SK-N-SH (cell line): ENCODE measurements around the gene DDX50. TPM values are rescaled to one million over a fixed set of nuclear protein-coding genes. Genes with fewer than 3 reads are reported as not detected.
A peak's percentile ranks its signal among the peaks of the same experiment; 100 is the strongest.

ENCODE experiments used
- CTCF ChIA-PET: fragments of 300-600, 350-600 bp; formaldehyde crosslinking; extraction: SDS; loops from one replicate; lab custom pipeline; 2021; lab: Yijun Ruan, JAX
- POLR2A ChIA-PET: fragments of 350-600 bp; sonication (Branson Sonifier 250); formaldehyde crosslinking; extraction: SDS; loops from one replicate; lab custom pipeline; 2020; ENCODE audit warnings: antibody characterized with exemption, inconsistent platforms; lab: Yijun Ruan, JAX
- DNase-seq: peaks from one replicate; pipeline ENCODE4 v3.0.0; 2012
- H2AFZ ChIP-seq: fragments of 200-600 bp; sonication (generic); 2 replicates; pipeline ENCODE4 v1.8.1; 2016; ENCODE audit warnings: antibody characterized with exemption, mild to moderate bottlenecking, low read depth
- H3F3A ChIP-seq: fragments of 200-600 bp; sonication (generic); replicated peaks from 2 replicates; pipeline ENCODE3; 2016; ENCODE audit warnings: antibody characterized with exemption, mild to moderate bottlenecking; ENCODE audit not compliant: insufficient read depth
- H3K27ac ChIP-seq, 2 experiments: fragments of 200-500 bp in 1 of 2; fragments of 200-600 bp in 1 of 2; sonication (Bioruptor generic) in 1 of 2; sonication (generic), shearing (Covaris generic) in 1 of 2; 2 replicates each; pipeline versions ENCODE4 v1.5.1 to v1.6.1; 2014 to 2016; ENCODE audit warnings: low read depth in 2 of 2, inconsistent platforms in 1 of 2, low read length in 1 of 2, mild to moderate bottlenecking in 1 of 2, mixed read lengths in 1 of 2
- H3K27me3 ChIP-seq: fragments of 200-600 bp; sonication (generic), shearing (Covaris generic); 2 replicates; pipeline ENCODE4 v1.6.1; 2016; ENCODE audit warnings: mixed run types; ENCODE audit not compliant: insufficient read depth
- H3K36me3 ChIP-seq, 2 experiments: fragments of 200-500 bp in 1 of 2; fragments of 200-600 bp in 1 of 2; sonication (Bioruptor generic) in 1 of 2; sonication (generic) in 1 of 2; replicated peaks in 1 of 2; 2 replicates each; pipeline versions ENCODE3 to v1.5.1; 2014 to 2016; ENCODE audit warnings: low read length in 1 of 2, mild to moderate bottlenecking in 1 of 2; ENCODE audit not compliant: insufficient read depth in 2 of 2, control insufficient read depth in 1 of 2
- H3K4me1 ChIP-seq, 2 experiments: fragments of 200-500 bp in 1 of 2; fragments of 200-600 bp in 1 of 2; sonication (Bioruptor generic) in 1 of 2; sonication (generic), shearing (Covaris generic) in 1 of 2; 2 replicates each; pipeline versions ENCODE4 v1.5.1 to v1.6.1; 2014 to 2016; ENCODE audit warnings: low read depth in 1 of 2, low read length in 1 of 2, mixed run types in 1 of 2; ENCODE audit not compliant: insufficient read depth in 2 of 2, control insufficient read depth in 1 of 2
- H3K4me2 ChIP-seq: fragments of 200-600 bp; sonication (generic), shearing (Covaris generic); 2 replicates; pipeline ENCODE4 v1.6.1; 2017; ENCODE audit warnings: mixed run types
- H3K4me3 ChIP-seq, 2 experiments: fragments of 200-500 bp in 1 of 2; fragments of 200-600 bp in 1 of 2; sonication (Bioruptor generic) in 1 of 2; sonication (generic), shearing (Covaris generic) in 1 of 2; 2 replicates each; pipeline versions ENCODE4 v1.5.1 to v1.8.1; 2014 to 2016; ENCODE audit warnings: low read depth in 2 of 2, inconsistent platforms in 1 of 2, low read length in 1 of 2, mild to moderate bottlenecking in 1 of 2, mixed read lengths in 1 of 2, moderate library complexity in 1 of 2
- H3K79me2 ChIP-seq: fragments of 200-600 bp; sonication (generic); 2 replicates; pipeline ENCODE4 v1.8.1; 2017; ENCODE audit warnings: mild to moderate bottlenecking; ENCODE audit not compliant: insufficient read depth
- H3K9ac ChIP-seq: fragments of 200-600 bp; sonication (generic); 2 replicates; pipeline ENCODE4 v1.6.1; 2017; ENCODE audit warnings: mixed run types
- H3K9me2 ChIP-seq: fragments of 200-600 bp; sonication (generic); 2 replicates; pipeline ENCODE4 v1.6.1; 2017; ENCODE audit warnings: mixed run types
- H3K9me3 ChIP-seq: fragments of 200-600 bp; sonication (generic); 2 replicates; pipeline ENCODE4 v1.6.1; 2017; ENCODE audit warnings: mixed run types, mild to moderate bottlenecking, moderate library complexity
- H4K20me1 ChIP-seq: fragments of 200-600 bp; sonication (generic); 2 replicates; pipeline ENCODE4 v1.6.1; 2017; ENCODE audit warnings: mild to moderate bottlenecking, mixed run types; ENCODE audit not compliant: insufficient read depth
- FOSL2 ChIP-seq: IDR thresholded peaks from 2 replicates; pipeline ENCODE4 v1.4.0; 2012; ENCODE audit warnings: low read depth, mild to moderate bottlenecking, moderate library complexity, borderline replicate concordance
- FOXM1 ChIP-seq: IDR thresholded peaks from 2 replicates; pipeline ENCODE4 v1.4.0; 2012; ENCODE audit warnings: low read depth, mild to moderate bottlenecking
- GABPA ChIP-seq: IDR thresholded peaks from 2 replicates; pipeline ENCODE4 v1.4.0; 2012; ENCODE audit warnings: low read depth, mild to moderate bottlenecking
- GATA2 ChIP-seq: sonication (generic); formaldehyde crosslinking; IDR thresholded peaks from 2 replicates; pipeline ENCODE4 v1.5.0; 2020; ENCODE audit warnings: mild to moderate bottlenecking, missing genetic modification reagents
- JUND ChIP-seq: IDR thresholded peaks from 2 replicates; pipeline ENCODE4 v1.4.0; 2012
- MEF2A ChIP-seq: IDR thresholded peaks from 2 replicates; pipeline ENCODE4 v1.4.0; 2012; ENCODE audit warnings: low read depth, borderline replicate concordance
- MXI1 ChIP-seq: IDR thresholded peaks from 2 replicates; pipeline ENCODE4 v1.6.1; 2012; ENCODE audit warnings: mild to moderate bottlenecking, low read depth, low read length, improper control_type of control experiment
- NFIC ChIP-seq: IDR thresholded peaks from 2 replicates; pipeline ENCODE4 v1.4.0; 2012; ENCODE audit warnings: borderline replicate concordance
- RAD21 ChIP-seq: IDR thresholded peaks from 2 replicates; pipeline ENCODE4 v1.6.1; 2012; ENCODE audit warnings: mild to moderate bottlenecking, low read length
- RCOR1 ChIP-seq: fragments of 150-350 bp; IDR thresholded peaks from 2 replicates; pipeline ENCODE4 v1.6.1; 2017; ENCODE audit warnings: antibody characterized with exemption, low read length
- REST ChIP-seq: IDR thresholded peaks from 2 replicates; pipeline ENCODE4 v1.6.1; 2012; ENCODE audit warnings: mild to moderate bottlenecking, low read depth, low read length, moderate library complexity
- RFX5 ChIP-seq: IDR thresholded peaks from 2 replicates; pipeline ENCODE4 v1.6.1; 2012; ENCODE audit warnings: mild to moderate bottlenecking, improper control_type of control experiment, low read length
- RXRA ChIP-seq: IDR thresholded peaks from 2 replicates; pipeline ENCODE4 v1.4.0; 2012; ENCODE audit warnings: low read depth, mild to moderate bottlenecking, borderline replicate concordance
- SMC3 ChIP-seq: IDR thresholded peaks from 2 replicates; pipeline ENCODE4 v1.6.1; 2012; ENCODE audit warnings: low read depth, low read length, improper control_type of control experiment
- TEAD4 ChIP-seq: IDR thresholded peaks from 2 replicates; pipeline ENCODE4 v1.4.0; 2012; ENCODE audit warnings: mild to moderate bottlenecking, borderline replicate concordance; ENCODE audit not compliant: insufficient read depth
- USF2 ChIP-seq: fragments of 150-350 bp; IDR thresholded peaks from 2 replicates; pipeline ENCODE4 v1.6.1; 2017; ENCODE audit warnings: antibody characterized with exemption, low read length, low read depth, borderline replicate concordance
- YY1 ChIP-seq: IDR thresholded peaks from 2 replicates; pipeline ENCODE4 v1.4.0; 2012; ENCODE audit warnings: low read depth, mild to moderate bottlenecking
- WGBS: methylation state at CpG from one replicate; pipeline ENCODE4 v1.1.6; 2017; ENCODE audit warnings: low lambda C conversion rate; 5-methylcytosine and 5-hydroxymethylcytosine counted together
- polyA plus RNA-seq, 3 experiments: library from polyadenylated mRNA; depleted of rRNA; stranded (reverse); fragments of >200 nt; gene quantifications; 2 replicates each; pipeline ENCODE4 v1.2.3, GENCODE V29; 2012
- TF ChIP-seq, protein P1 (sequence below): IDR thresholded peaks from 2 replicates; pipeline ENCODE4; 2012
- TF ChIP-seq, protein P2 (sequence below): fragments of 150-350 bp; IDR thresholded peaks from 2 replicates; pipeline ENCODE4 v1.6.1; 2016; ENCODE audit warnings: mild to moderate bottlenecking, low read depth, low read length
- TF ChIP-seq, protein P3 (sequence below): IDR thresholded peaks from 2 replicates; pipeline ENCODE4 v1.4.0; 2012; ENCODE audit warnings: low read depth

The DDX50 gene
- polyA plus RNA-seq, 1 of the 3 experiments (the other 2 are of a cell fraction), result 33.5 TPM

- Histone ChIP-seq H3K9ac (no peak overlapping the region), H3K36me3 (peaks cover 30 to 38% of the 10 kb centered on the region in 2 experiments)
- TF ChIP-seq RXRA (no peak), MXI1 (no peak), GATA2 (CRISPR knock-in tag) (no peak), GABPA (no peak), RCOR1 (no peak), RFX5 (no peak), FOXM1 (no peak)
- TF ChIP-seq, all 33 proteins: peak for 0
- Histone ChIP-seq H3K9me2 (no peaks in the 10 kb centered on the region), H3K27me3 (no peaks in the 10 kb centered on the region), H3F3A (peaks cover 46% of the 10 kb centered on the region), H4K20me1 (no peaks in the 10 kb centered on the region), H3K4me2 (no peak overlapping the region), H3K27ac (peak overlapping the region in 1 of 2 experiments; percentile 48; a peak in 1 of 4 replicates), H2AFZ (no peak overlapping the region), H3K4me3 (no peak overlapping the region), H3K79me2 (peaks cover 46% of the 10 kb centered on the region), H3K9me3 (no peaks in the 10 kb centered on the region), H3K4me1 (peaks cover 7 to 13% of the 10 kb centered on the region in 2 experiments; a peak in 3 of 4 replicates)
- ChIA-PET POLR2A (interaction anchor here (0.9 kb wide), 1 partner anchor 31 kb away, joined by 4 read pairs; the partner anchor contains the start of gene DDX21), CTCF (interaction anchor here (1.0 to 2.6 kb wide), 2 partner anchors 13 to 107 kb away, joined by 3 to 11 read pairs; no protein-coding TSS in a partner anchor)
- no peak for DNase-seq
- 70% methylated on average over 3 of the region's 3 CpGs for WGBS
Observed at GRCh38 chr10:68987611-68988010, 86.5 kb downstream of the DDX50 start.

DNA sequence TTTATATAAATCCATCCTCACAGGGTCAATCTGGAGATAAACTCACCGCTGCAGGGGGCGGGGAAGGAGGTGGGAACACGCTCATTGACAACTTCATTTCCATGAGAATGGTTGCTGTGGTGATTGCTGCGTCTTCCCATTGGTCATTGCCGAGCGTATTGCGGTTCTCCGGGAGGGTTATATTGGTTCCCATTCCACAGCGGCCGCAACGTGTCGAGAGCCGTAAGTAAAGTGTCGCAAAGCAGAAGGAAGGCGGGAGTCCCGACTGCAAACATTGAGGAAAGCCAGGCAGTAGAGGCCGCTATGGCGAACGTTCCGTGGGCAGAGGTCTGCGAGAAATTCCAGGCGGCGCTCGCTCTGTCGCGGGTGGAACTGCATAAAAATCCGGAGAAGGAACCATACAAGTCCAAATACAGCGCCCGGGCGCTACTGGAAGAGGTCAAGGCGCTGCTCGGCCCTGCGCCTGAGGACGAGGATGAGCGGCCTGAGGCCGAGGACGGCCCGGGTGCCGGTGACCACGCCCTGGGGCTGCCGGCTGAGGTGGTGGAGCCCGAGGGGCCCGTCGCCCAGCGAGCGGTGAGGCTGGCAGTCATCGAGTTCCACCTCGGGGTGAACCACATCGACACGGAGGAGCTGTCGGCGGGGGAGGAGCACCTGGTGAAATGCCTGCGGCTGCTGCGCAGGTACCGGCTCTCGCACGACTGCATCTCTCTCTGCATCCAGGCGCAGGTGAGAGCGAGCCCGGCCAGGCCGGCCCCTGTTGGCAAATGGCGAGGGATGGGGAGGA, 87.6 kb downstream of the DDX50 start, which contains the start of gene KIFBP:
KIFBP (plus strand) TSS at position 274 of the 787 bp plus-strand sequence; CDS start at position 304, 30 bp downstream.
- peak within 1 kb of the TSS; percentile 78 to 86 for H3K4me3 ChIP-seq
- no peaks in the 10 kb centered on the region for H3K27me3 ChIP-seq
- WGBS, result under 1% methylated on average over 30 of the region's 62 CpGs
- peaks cover 50% of the 10 kb centered on the region for H3K79me2 ChIP-seq
- H2AFZ ChIP-seq, result peak within 1 kb of the TSS; percentile 85
- H3K4me1 ChIP-seq, result peaks cover 13 to 16% of the 10 kb centered on the region in 2 experiments; a peak in 3 of 4 replicates
- H3K36me3 ChIP-seq, result peaks cover 19 to 28% of the 10 kb centered on the region in 2 experiments
- H3K9me3 ChIP-seq, result no peaks in the 10 kb centered on the region
- DNase-seq, result peak; percentile 92
- peak within 1 kb of the TSS; percentile 85 for H3K9ac ChIP-seq
- ChIA-PET CTCF (interaction anchor here (0.7 to 2.6 kb wide), 6 partner anchors 11 to 115 kb away, joined by 3 to 11 read pairs (median 3); no protein-coding TSS in a partner anchor), POLR2A (interaction anchor here (1.2 kb wide), 1 partner anchor 33 kb away, joined by 3 read pairs; the partner anchor contains the start of gene DDX21)
- H3K9me2 ChIP-seq, result no peaks in the 10 kb centered on the region
- peak within 1 kb of the TSS; percentile 71 to 81 for H3K27ac ChIP-seq
- 0 out of 2 replicates have a peak, but pooled peaks cover 3% of the 10 kb centered on the region for H4K20me1 ChIP-seq
- peaks cover 39% of the 10 kb centered on the region for H3F3A ChIP-seq
- peak within 1 kb of the TSS; percentile 81 for H3K4me2 ChIP-seq
- no peak; the same call in 1 of the 2 replicates for TF ChIP-seq NFIC
- no peak for TF ChIP-seq JUND
- TF ChIP-seq, protein P1, sequence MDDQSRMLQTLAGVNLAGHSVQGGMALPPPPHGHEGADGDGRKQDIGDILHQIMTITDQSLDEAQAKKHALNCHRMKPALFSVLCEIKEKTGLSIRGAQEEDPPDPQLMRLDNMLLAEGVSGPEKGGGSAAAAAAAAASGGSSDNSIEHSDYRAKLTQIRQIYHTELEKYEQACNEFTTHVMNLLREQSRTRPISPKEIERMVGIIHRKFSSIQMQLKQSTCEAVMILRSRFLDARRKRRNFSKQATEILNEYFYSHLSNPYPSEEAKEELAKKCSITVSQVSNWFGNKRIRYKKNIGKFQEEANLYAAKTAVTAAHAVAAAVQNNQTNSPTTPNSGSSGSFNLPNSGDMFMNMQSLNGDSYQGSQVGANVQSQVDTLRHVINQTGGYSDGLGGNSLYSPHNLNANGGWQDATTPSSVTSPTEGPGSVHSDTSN, result no peak
- TF ChIP-seq USF2, result no peak
- TF ChIP-seq, protein P2, sequence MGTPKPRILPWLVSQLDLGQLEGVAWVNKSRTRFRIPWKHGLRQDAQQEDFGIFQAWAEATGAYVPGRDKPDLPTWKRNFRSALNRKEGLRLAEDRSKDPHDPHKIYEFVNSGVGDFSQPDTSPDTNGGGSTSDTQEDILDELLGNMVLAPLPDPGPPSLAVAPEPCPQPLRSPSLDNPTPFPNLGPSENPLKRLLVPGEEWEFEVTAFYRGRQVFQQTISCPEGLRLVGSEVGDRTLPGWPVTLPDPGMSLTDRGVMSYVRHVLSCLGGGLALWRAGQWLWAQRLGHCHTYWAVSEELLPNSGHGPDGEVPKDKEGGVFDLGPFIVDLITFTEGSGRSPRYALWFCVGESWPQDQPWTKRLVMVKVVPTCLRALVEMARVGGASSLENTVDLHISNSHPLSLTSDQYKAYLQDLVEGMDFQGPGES, result peak; percentile 55
- TF ChIP-seq TEAD4, result no peak
- TF ChIP-seq MEF2A, result no peak
- peak; percentile 66 for TF ChIP-seq YY1
- no peak for TF ChIP-seq SMC3
- no peak for TF ChIP-seq FOSL2
- no peak for TF ChIP-seq RAD21
- TF ChIP-seq REST, result 0 out of 2 replicates have a peak, but pooled peaks have one; percentile 27
- TF ChIP-seq, protein P3, sequence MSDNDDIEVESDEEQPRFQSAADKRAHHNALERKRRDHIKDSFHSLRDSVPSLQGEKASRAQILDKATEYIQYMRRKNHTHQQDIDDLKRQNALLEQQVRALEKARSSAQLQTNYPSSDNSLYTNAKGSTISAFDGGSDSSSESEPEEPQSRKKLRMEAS, result peak; percentile 72
